22Rv1 (cell line): ENCODE measurements around the gene RPGRIP1L.

ENCODE experiments used
- H3K27ac ChIP-seq: fragments of 450-650 bp; 2 replicates; pipeline ENCODE4 v1.5.1; 2017
- ZFX ChIP-seq: fragments of 450-650 bp; IDR thresholded peaks from 2 replicates; pipeline ENCODE4 v1.6.1; 2017; ENCODE audit warnings: antibody characterized with exemption, borderline replicate concordance
- TF ChIP-seq, protein P1 (sequence below): fragments of 450-650 bp; IDR thresholded peaks from 2 replicates; pipeline ENCODE4 v1.5.1; 2017; ENCODE audit warnings: mild to moderate bottlenecking

Gene RPGRIP1L

GRCh38 chr16:53730693-53731092, 27.0 kb upstream of the RPGRIP1L start:
- no peak for TF ChIP-seq ZFX
- TF ChIP-seq, protein P1, sequence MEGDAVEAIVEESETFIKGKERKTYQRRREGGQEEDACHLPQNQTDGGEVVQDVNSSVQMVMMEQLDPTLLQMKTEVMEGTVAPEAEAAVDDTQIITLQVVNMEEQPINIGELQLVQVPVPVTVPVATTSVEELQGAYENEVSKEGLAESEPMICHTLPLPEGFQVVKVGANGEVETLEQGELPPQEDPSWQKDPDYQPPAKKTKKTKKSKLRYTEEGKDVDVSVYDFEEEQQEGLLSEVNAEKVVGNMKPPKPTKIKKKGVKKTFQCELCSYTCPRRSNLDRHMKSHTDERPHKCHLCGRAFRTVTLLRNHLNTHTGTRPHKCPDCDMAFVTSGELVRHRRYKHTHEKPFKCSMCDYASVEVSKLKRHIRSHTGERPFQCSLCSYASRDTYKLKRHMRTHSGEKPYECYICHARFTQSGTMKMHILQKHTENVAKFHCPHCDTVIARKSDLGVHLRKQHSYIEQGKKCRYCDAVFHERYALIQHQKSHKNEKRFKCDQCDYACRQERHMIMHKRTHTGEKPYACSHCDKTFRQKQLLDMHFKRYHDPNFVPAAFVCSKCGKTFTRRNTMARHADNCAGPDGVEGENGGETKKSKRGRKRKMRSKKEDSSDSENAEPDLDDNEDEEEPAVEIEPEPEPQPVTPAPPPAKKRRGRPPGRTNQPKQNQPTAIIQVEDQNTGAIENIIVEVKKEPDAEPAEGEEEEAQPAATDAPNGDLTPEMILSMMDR, result no peak
- peak overlapping the region; percentile 84 for H3K27ac ChIP-seq

- H3K27ac ChIP-seq, result peak overlapping the region; percentile 84
- TF ChIP-seq, protein P1, result no peak
- TF ChIP-seq ZFX, result no peak
These were observed 23.0 kb upstream of the RPGRIP1L start for GRCh38 chr16:53726625-53727024.

DNA sequence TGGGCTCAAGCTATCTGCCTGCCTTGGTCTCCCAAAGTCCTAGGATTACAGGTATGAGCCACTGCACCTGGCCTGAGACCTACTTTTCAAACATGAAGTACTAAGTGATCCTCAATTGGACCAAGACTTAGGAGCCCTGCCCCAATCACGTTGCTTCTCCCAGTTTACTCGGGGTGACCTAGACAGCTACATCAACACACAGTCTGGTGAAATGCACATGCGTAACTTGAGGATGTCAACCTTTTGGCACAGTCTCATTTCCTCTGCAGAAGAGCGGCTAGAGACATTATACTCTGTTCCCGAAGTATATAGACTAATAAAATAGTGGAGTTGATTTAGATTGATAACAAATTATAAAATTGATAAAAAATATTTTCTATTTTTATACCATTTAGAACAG, 17.4 kb upstream of the RPGRIP1L start:
- peak overlapping the region; percentile 90 for H3K27ac ChIP-seq
- TF ChIP-seq, protein P1, result no peak
- TF ChIP-seq ZFX, result no peak

GRCh38 chr16:53717577-53717976, 13.9 kb upstream of the RPGRIP1L start:
- H3K27ac ChIP-seq, result peak overlapping the region; percentile 90
- no peak for TF ChIP-seq ZFX
- TF ChIP-seq, protein P1, result no peak

- peak overlapping the region; percentile 90 for H3K27ac ChIP-seq
- TF ChIP-seq ZFX, result no peak
- TF ChIP-seq, protein P1, result no peak
These were observed 11.3 kb upstream of the RPGRIP1L start for GRCh38 chr16:53715023-53715384.

DNA sequence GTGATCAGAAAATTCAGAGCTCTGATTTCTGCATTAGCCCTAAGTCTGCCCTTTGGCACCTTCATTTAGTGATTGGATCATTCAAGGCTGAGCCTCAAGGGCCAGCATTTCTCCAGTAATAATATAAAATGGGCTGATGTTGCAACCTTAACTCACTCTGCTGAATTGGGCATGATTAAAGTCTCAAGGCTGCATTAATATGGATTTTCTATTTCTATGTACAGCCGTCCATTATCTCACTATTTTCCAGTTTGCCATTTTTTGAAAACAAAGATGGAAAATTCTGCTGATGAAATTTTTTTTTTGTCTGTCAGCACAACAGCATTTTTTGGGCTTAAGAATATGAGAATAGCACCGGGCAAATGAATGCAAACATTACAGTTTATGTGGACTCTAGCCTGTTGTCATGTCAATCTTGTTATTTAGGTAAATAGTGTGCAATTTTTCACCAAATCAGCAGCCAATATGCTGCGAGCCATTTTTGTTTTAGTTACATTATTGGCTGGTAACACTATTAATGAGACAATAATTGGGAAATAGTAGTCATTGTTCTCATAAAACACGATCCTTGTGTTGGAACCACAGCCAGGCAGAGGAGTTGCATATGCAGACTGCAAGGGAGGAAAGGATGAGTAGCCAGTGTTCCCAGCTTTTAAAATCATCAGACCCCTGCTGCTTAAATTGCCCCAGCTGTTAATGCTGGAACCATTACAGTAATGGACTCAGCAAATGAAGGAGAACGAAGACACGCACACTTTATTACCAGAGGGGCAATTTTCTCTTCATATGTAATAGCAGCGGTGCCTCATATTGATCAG, 10.8 kb upstream of the RPGRIP1L start:
- TF ChIP-seq, protein P1, result no peak
- no peak for TF ChIP-seq ZFX

GRCh38 chr16:53713403-53714204, 9.9 kb upstream of the RPGRIP1L start:
- peak overlapping the region; percentile 90 for H3K27ac ChIP-seq
- TF ChIP-seq, protein P1, result no peak
- TF ChIP-seq ZFX, result no peak

More for the DNA sequence above, 10.8 kb upstream of the RPGRIP1L start:
- peak overlapping the region; percentile 90 for H3K27ac ChIP-seq
